Nephron progenitor cell (in vitro differentiated cells): ENCODE results near the gene IRX2.

Source experiments
- DNase-seq: peaks from one replicate; pipeline ENCODE4 v3.0.0; 2021
- H3K27ac Mint-ChIP-seq: 2 replicates; pipeline ENCODE4 v1.8.0; 2021; ENCODE audit warnings: mild to moderate bottlenecking, moderate library complexity, mixed read lengths
- H3K27me3 Mint-ChIP-seq: 2 replicates; pipeline ENCODE4 v1.8.0; 2021; ENCODE audit warnings: mild to moderate bottlenecking, low read depth, mixed read lengths; ENCODE audit not compliant: poor library complexity
- H3K36me3 Mint-ChIP-seq: 2 replicates; pipeline ENCODE4 v1.8.0; 2021; ENCODE audit warnings: low read depth, mixed read lengths
- H3K4me1 Mint-ChIP-seq: 2 replicates; pipeline ENCODE4 v1.8.0; 2021; ENCODE audit warnings: mixed read lengths
- H3K4me3 Mint-ChIP-seq: 2 replicates; pipeline ENCODE4 v1.8.0; 2021; ENCODE audit warnings: mild to moderate bottlenecking, moderate library complexity, mixed read lengths
- H3K9me3 Mint-ChIP-seq: 2 replicates; pipeline ENCODE4 v1.8.0; 2021; ENCODE audit warnings: mild to moderate bottlenecking, moderate library complexity, mixed read lengths
- TF ChIP-seq, protein P1 (sequence below): fragments of 200-600 bp; sonication (generic); IDR thresholded peaks from 2 replicates; pipeline ENCODE4 v1.5.0; 2021; ENCODE audit warnings: antibody characterized with exemption

IRX2 gene

DNA sequence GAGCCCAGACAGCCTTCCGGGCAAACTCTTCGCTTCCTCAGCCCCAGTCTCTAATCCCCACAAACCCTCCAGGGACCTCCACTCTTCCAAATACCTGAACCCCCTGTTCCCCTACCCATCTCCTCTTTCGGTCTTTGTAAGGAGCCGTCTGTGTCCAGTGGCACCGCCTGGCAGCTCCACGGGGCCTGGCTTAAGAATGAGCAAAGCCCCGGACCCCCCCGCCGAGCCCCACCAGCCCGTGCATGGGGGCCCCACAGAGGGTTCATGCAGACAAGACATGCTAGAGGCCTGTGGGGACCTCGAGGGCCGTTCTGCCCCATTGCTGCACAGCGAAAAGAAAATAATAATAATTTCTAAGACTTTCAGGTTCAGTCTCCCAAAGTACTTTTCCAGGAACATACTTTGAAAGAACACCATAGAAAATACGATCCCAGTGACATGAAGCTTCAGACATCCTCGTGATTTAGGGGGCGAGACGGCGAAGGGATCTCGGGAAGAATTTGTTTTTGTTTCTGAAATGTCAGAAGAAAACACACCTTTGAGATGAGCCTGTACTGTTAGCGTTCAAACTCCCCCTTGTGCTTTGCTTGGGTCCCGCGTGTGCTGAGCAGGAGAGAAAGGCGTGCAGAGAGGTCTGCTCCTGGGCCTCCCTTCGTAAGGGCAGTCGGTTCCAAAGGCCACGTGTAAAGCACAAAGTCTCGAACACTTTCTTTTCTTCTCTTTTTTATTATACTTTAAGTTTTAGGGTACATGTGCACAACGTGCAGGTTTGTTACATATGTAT, 49.2 kb downstream of the IRX2 start:
- H3K36me3 Mint-ChIP-seq: no peaks in the 10 kb centered on the region
- peaks cover 44% of the 10 kb centered on the region for H3K4me1 Mint-ChIP-seq
- DNase-seq: no peak
- TF ChIP-seq, protein P1, sequence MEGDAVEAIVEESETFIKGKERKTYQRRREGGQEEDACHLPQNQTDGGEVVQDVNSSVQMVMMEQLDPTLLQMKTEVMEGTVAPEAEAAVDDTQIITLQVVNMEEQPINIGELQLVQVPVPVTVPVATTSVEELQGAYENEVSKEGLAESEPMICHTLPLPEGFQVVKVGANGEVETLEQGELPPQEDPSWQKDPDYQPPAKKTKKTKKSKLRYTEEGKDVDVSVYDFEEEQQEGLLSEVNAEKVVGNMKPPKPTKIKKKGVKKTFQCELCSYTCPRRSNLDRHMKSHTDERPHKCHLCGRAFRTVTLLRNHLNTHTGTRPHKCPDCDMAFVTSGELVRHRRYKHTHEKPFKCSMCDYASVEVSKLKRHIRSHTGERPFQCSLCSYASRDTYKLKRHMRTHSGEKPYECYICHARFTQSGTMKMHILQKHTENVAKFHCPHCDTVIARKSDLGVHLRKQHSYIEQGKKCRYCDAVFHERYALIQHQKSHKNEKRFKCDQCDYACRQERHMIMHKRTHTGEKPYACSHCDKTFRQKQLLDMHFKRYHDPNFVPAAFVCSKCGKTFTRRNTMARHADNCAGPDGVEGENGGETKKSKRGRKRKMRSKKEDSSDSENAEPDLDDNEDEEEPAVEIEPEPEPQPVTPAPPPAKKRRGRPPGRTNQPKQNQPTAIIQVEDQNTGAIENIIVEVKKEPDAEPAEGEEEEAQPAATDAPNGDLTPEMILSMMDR: no peak
- peaks cover 2% of the 10 kb centered on the region for H3K9me3 Mint-ChIP-seq
- no peak overlapping the region for H3K27ac Mint-ChIP-seq
- peaks cover 9% of the 10 kb centered on the region for H3K27me3 Mint-ChIP-seq
- no peak overlapping the region for H3K4me3 Mint-ChIP-seq

DNA sequence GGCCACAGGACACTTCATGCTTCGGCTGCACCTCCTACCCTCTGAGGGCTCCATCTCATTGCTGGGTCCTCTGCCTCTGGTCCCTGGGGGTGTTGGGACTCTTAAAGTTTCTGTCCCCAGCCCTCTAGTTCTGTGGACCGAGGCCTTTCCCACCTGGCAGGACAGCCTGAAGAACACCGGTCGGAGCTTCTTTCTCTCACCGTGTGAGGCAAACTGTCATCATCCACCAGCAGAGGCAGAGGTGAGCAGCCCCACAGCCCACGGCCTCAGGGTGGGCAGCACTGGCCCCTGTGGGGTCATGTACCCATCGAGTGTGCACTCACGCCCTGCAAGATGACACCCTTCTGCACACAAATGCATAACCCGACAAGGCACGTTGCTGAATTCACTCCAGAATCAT, 49.9 kb downstream of the IRX2 start:
- H3K27me3 Mint-ChIP-seq: peaks cover 10% of the 10 kb centered on the region
- H3K27ac Mint-ChIP-seq: no peak overlapping the region
- H3K4me3 Mint-ChIP-seq: no peak overlapping the region
- TF ChIP-seq, protein P1: peak; percentile 27
- H3K4me1 Mint-ChIP-seq: peaks cover 48% of the 10 kb centered on the region
- H3K36me3 Mint-ChIP-seq: no peaks in the 10 kb centered on the region
- peaks cover 6% of the 10 kb centered on the region for H3K9me3 Mint-ChIP-seq
- DNase-seq: no peak

DNA sequence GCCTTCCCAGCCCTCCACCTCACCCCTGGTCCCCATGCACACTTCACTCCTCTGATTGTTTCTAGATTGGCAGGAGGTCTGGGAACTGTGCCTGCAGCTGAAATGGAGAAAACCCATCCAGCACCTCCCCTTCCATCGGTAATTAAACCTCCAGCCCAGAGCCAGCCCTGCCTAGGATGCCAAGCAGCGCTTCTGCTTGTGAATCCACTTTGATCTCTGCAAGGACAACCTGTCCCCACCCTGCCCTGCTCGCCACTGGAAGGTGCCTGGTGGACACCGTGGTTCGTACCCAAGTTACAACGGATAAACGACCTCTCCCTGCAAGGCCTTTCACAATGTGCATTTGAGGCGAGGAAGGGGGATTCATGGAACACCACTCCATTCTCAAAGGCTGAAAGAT, 50.6 kb downstream of the IRX2 start:
- TF ChIP-seq, protein P1: no peak
- Mint-ChIP-seq H3K36me3 (no peaks in the 10 kb centered on the region), H3K4me1 (peaks cover 52% of the 10 kb centered on the region), H3K27ac (no peak overlapping the region), H3K27me3 (peaks cover 9% of the 10 kb centered on the region), H3K4me3 (no peak overlapping the region), H3K9me3 (peaks cover 7% of the 10 kb centered on the region)
- no peak for DNase-seq

DNA sequence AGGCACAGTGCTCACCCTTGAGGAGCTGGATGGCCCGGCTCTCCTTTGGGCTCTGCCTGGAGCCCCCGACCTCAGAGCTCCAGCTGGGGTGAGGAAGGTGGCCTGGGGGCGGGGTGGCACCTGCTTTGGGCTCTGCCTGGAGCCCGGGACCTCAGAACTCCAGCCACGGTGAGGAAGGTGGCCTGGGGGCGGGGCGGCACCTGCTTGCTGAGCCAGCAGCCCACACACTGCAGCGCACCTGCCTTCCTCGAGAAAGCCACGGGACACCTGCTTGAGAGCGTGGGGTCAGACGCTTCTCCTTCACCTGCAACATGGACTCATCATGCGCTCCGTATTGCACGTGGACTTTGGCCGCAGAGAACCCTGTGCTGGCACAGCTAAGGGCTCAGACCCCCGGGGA, 51.8 kb downstream of the IRX2 start:
- Mint-ChIP-seq H3K27me3 (peaks cover 9% of the 10 kb centered on the region), H3K9me3 (peaks cover 18% of the 10 kb centered on the region), H3K4me1 (peaks cover 53% of the 10 kb centered on the region), H3K27ac (no peak overlapping the region), H3K4me3 (no peak overlapping the region), H3K36me3 (no peaks in the 10 kb centered on the region)
- TF ChIP-seq, protein P1: no peak
- DNase-seq: no peak

DNA sequence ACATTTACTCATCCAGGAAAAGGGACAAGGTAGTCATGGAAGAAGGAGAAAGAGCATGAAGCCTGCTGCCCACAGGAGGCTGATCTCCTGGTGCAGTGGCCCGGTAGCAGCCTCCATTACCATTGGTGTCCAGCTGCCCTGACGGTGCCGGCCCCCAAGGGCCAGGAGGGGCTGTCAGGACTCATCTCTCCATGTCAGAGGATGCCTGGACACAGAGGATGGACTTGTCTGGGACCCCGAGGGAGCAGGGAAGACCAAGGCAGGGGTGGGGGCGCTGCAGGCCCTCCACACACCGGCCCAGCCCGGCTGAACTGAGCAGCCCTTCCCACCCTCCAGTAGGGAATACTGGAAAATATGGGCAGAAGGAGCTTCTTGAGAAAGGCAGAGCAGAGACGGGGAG, 52.2 kb downstream of the IRX2 start:
- H3K4me3 Mint-ChIP-seq: no peak overlapping the region
- TF ChIP-seq, protein P1: no peak
- no peaks in the 10 kb centered on the region for H3K36me3 Mint-ChIP-seq
- H3K4me1 Mint-ChIP-seq: peaks cover 53% of the 10 kb centered on the region
- H3K27me3 Mint-ChIP-seq: peaks cover 10% of the 10 kb centered on the region
- peaks cover 20% of the 10 kb centered on the region for H3K9me3 Mint-ChIP-seq
- H3K27ac Mint-ChIP-seq: no peak overlapping the region
- no peak for DNase-seq

DNA sequence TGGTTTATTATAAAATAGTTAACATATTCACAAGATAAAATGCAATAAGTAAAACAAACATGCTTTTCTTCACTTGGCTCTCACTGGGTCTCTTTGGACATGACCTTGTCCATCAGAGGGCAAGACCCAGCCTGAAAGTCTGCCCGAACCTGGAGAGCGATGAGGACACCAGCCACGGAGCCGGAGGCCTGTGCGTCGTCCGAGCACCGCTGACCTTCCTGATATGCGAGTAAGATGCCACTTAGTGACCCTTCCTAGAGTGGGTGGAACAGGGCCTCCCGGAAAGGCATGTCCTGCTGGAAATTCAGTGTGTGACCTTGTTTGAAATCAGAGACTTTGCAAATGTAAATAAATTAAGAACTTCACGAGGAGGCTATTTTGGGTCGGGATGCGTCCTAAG, 52.9 kb downstream of the IRX2 start:
- Mint-ChIP-seq H3K27ac (no peak overlapping the region), H3K27me3 (peaks cover 10% of the 10 kb centered on the region)

More for the DNA sequence above, 52.9 kb downstream of the IRX2 start:
- DNase-seq: no peak
- TF ChIP-seq, protein P1: no peak
- H3K36me3 Mint-ChIP-seq: no peaks in the 10 kb centered on the region
- no peak overlapping the region for H3K4me3 Mint-ChIP-seq
- peaks cover 53% of the 10 kb centered on the region for H3K4me1 Mint-ChIP-seq
- peaks cover 26% of the 10 kb centered on the region for H3K9me3 Mint-ChIP-seq
